HCT116 (cell line): ENCODE results near the gene SLC6A6. TPM values are rescaled to one million over a fixed set of nuclear protein-coding genes. Genes with fewer than 3 reads are reported as not detected.
A peak's percentile ranks its signal among the peaks of the same experiment; 100 is the strongest.

Source experiments
- ATAC-seq: fragments of 200-7000 bp; cut with Tn5 transposase; 2 replicates; pipeline ENCODE4 v1.9.1; 2020; ENCODE audit warnings: mild to moderate bottlenecking, moderate library complexity
- BruUV-seq: library from RNA; stranded (reverse); fragments of 400-500 nt; replicated peaks from 2 replicates; lab custom pipeline; 2021; lab: Mats Ljungman, UMichigan
- CTCF ChIA-PET: fragments of 300-600 bp; sonication (Branson Sonifier 250); formaldehyde crosslinking; loops from one replicate; lab custom pipeline; 2021; ENCODE audit warnings: antibody characterized with exemption; lab: Charles Lee
- POLR2A ChIA-PET: fragments of 300-600, 350-600 bp; sonication (Branson Sonifier 250); formaldehyde crosslinking; loops from one replicate; lab custom pipeline; 2021; ENCODE audit warnings: antibody characterized with exemption; lab: Charles Lee
- RAD21 ChIA-PET, 2 experiments: fragments of 300-600 bp; sonication (Branson Sonifier 250); formaldehyde crosslinking; loops; one replicate each; lab custom pipeline; 2023; ENCODE audit warnings: low total read pairs in 2 of 2; ENCODE audit not compliant: uncharacterized antibody in 2 of 2, unreplicated experiment in 2 of 2, low non-redundant PET in 1 of 2; lab: Charles Lee
- DNase-seq: peaks from one replicate; pipeline ENCODE4 v3.0.0-alpha.2; 2010; ENCODE audit warnings: low read depth, low spot score
- H2AFZ ChIP-seq: fragments of 200-600 bp; shearing (Covaris generic), sonication (generic); 2 replicates; pipeline ENCODE4 v1.6.1; 2017; ENCODE audit warnings: low read depth, mixed run types, mixed read lengths, antibody characterized with exemption, low read length; ENCODE audit not compliant: poor library complexity, severe bottlenecking
- H3K27ac ChIP-seq: 2 replicates; pipeline ENCODE4 v1.5.1; 2012; ENCODE audit warnings: low read depth, low read length
- H3K27me3 ChIP-seq: fragments of 200-600 bp; sonication (generic); 2 replicates; pipeline ENCODE4 v1.6.1; 2016; ENCODE audit warnings: mixed run types, low read length, mixed read lengths; ENCODE audit not compliant: insufficient read depth
- H3K36me3 ChIP-seq, 2 experiments: fragments of 200-500 bp in 1 of 2; fragments of 200-600 bp in 1 of 2; sonication (Bioruptor generic) in 1 of 2; sonication (generic) in 1 of 2; 2 replicates each; pipeline versions ENCODE4 v1.5.1 to v1.6.1; 2014 to 2016; ENCODE audit warnings: low read length in 2 of 2, inconsistent platforms in 1 of 2, mixed read lengths in 1 of 2, mixed run types in 1 of 2; ENCODE audit not compliant: insufficient read depth in 2 of 2, control insufficient read depth in 1 of 2
- H3K4me1 ChIP-seq, 2 experiments: fragments of 200-600 bp in 1 of 2; sonication (generic) in 1 of 2; 2 replicates each; pipeline versions ENCODE4 v1.5.1 to v1.6.1; 2012 to 2017; ENCODE audit warnings: low read length in 2 of 2, inconsistent platforms in 1 of 2, mild to moderate bottlenecking in 1 of 2, mixed read lengths in 1 of 2, mixed run types in 1 of 2, moderate library complexity in 1 of 2; ENCODE audit not compliant: insufficient read depth in 2 of 2, control insufficient read depth in 1 of 2
- H3K4me2 ChIP-seq: fragments of 200-600 bp; sonication (generic); 2 replicates; pipeline ENCODE4 v1.6.1; 2017; ENCODE audit warnings: mixed run types, low read length, mixed read lengths
- H3K4me3 ChIP-seq, 2 experiments: fragments of 200-600 bp in 1 of 2; sonication (generic) in 1 of 2; replicated peaks in 1 of 2; 2 replicates each; pipeline ENCODE4 v1.5.1; 2011 to 2016; ENCODE audit warnings: low read length in 2 of 2, control low read depth in 1 of 2, low read depth in 1 of 2, mild to moderate bottlenecking in 1 of 2, mixed read lengths in 1 of 2, mixed run types in 1 of 2
- H3K79me2 ChIP-seq: fragments of 200-600 bp; sonication (generic); 2 replicates; pipeline ENCODE4 v1.6.1; 2017; ENCODE audit warnings: mild to moderate bottlenecking, mixed run types, low read length, moderate library complexity, mixed read lengths; ENCODE audit not compliant: insufficient read depth
- H3K9ac ChIP-seq: fragments of 200-600 bp; sonication (generic); 2 replicates; pipeline ENCODE4 v1.6.1; 2016; ENCODE audit warnings: low read length, mixed read lengths
- H3K9me2 ChIP-seq: fragments of 200-600 bp; sonication (generic), shearing (Covaris generic); 2 replicates; pipeline ENCODE4 v1.6.1; 2017; ENCODE audit warnings: mixed run types, mild to moderate bottlenecking, moderate library complexity; ENCODE audit not compliant: insufficient read depth
- H3K9me3 ChIP-seq, 2 experiments: fragments of 200-500 bp in 1 of 2; fragments of 200-600 bp in 1 of 2; sonication (Bioruptor generic) in 1 of 2; sonication (generic) in 1 of 2; 2 replicates each; pipeline ENCODE4 v1.6.1; 2014 to 2017; ENCODE audit warnings: low read length in 2 of 2, mixed read lengths in 2 of 2, inconsistent platforms in 1 of 2, low read depth in 1 of 2, mild to moderate bottlenecking in 1 of 2, mixed run types in 1 of 2, moderate library complexity in 1 of 2; ENCODE audit not compliant: control insufficient read depth in 1 of 2, insufficient read depth in 1 of 2
- H4K20me1 ChIP-seq: fragments of 200-600 bp; sonication (generic), shearing (Covaris generic); 2 replicates; pipeline ENCODE4 v1.6.1; 2017; ENCODE audit warnings: mixed run types, mild to moderate bottlenecking, moderate library complexity; ENCODE audit not compliant: insufficient read depth
- CEBPB ChIP-seq: IDR thresholded peaks from 2 replicates; pipeline ENCODE4 v1.6.1; 2012; ENCODE audit warnings: low read depth
- EZH2 ChIP-seq: fragments of 200-600 bp; sonication (generic); IDR thresholded peaks from 2 replicates; pipeline ENCODE4 v1.6.1; 2017; ENCODE audit warnings: antibody characterized with exemption, mixed run types
- EZH2phosphoT487 ChIP-seq: fragments of 200-600 bp; IDR thresholded peaks from 2 replicates; pipeline ENCODE4 v1.6.1; 2018; ENCODE audit warnings: antibody characterized with exemption, borderline replicate concordance
- POLR2A ChIP-seq: IDR thresholded peaks from 2 replicates; pipeline ENCODE4 v1.7.0; 2011; ENCODE audit warnings: borderline replicate concordance; ENCODE audit not compliant: insufficient read depth, insufficient read length; ENCODE audit errors: extremely low read depth
- RAD21 ChIP-seq: IDR thresholded peaks from 2 replicates; pipeline ENCODE4 v1.6.1; 2012; ENCODE audit warnings: low read depth, mild to moderate bottlenecking
- SP1 ChIP-seq: IDR thresholded peaks from 2 replicates; pipeline ENCODE4 v1.6.1; 2012; ENCODE audit warnings: low read depth
- SRF ChIP-seq: IDR thresholded peaks from 2 replicates; pipeline ENCODE4 v1.6.1; 2012; ENCODE audit warnings: low read depth
- YY1 ChIP-seq: IDR thresholded peaks from 2 replicates; pipeline ENCODE4 v1.6.1; 2011; ENCODE audit warnings: low read length, low read depth, moderate library complexity, mild to moderate bottlenecking; ENCODE audit not compliant: insufficient replicate concordance; ENCODE audit errors: extremely low read depth
- ZFX ChIP-seq: fragments of 450-650 bp; IDR thresholded peaks from 2 replicates; pipeline ENCODE4 v1.6.1; 2017
- ZNF274 ChIP-seq: fragments of 200-500 bp; sonication (Bioruptor generic); IDR thresholded peaks from 2 replicates; pipeline ENCODE4 v1.6.1; 2014; ENCODE audit warnings: mild to moderate bottlenecking, low read depth, low read length, inconsistent platforms
- intact Hi-C: fragments of 100-400 bp; cut with micrococcal nuclease; formaldehyde crosslinking; loops from 2 replicates; pipeline ENCODE4 v1.10.0; 2022
- total RNA-seq: library from RNA; stranded (reverse); gene quantifications from one replicate; pipeline ENCODE4 v1.2.1, GENCODE V29; 2021; ENCODE audit not compliant: unreplicated experiment
- TF ChIP-seq, protein P1 (sequence below): IDR thresholded peaks from 2 replicates; pipeline ENCODE4 v1.6.1; 2012

Gene SLC6A6
- total RNA-seq, 1 experiment from 2014 or later, result 36.3 TPM

DNA sequence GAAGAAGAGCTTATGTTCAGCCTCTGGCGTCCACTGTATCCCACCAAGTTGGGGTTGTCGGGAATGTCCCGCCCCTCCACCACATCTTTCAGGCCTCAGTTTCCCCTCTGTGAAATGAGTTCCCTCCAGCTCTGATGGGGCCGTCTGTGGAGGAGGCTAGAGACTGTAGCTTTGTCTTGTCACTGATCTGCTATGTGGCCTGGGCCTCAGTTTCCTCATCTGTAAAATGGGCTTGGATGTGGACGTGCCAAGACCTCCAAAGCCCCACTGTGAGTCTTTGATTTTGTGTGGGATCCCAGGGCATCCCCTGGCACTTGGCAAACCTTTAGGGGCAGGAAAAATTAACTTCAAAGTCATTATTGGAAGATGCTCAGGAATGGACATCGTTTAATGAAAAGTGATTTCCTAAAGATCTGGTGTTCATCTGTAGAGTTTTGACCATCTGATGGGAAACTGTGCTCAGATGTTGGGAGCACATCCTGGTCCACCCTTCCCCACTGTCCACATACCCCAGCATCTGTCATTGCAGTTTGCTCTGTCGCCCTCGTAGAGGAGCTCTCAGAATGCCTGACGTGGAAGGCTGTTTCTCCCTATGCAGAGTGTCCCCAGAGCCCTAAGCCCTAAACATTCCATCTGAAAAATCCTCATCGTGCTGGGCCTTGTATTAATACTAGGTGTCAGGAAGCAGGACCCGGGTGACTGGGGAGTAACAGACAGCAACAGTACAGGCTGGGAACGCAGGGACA lies 28.5 kb downstream of the SLC6A6 start:
- peak overlapping the region; percentile 62 for H3K27ac ChIP-seq
- no peak for DNase-seq
- no TSS peak for BruUV-seq
- H3K4me2 ChIP-seq, result peak overlapping the region; percentile 88
- H2AFZ ChIP-seq, result no peak overlapping the region
- H4K20me1 ChIP-seq, result no peaks in the 10 kb centered on the region
- no peaks in the 10 kb centered on the region for H3K36me3 ChIP-seq
- H3K9me2 ChIP-seq, result no peaks in the 10 kb centered on the region
- H3K9ac ChIP-seq, result peak overlapping the region; percentile 27; the same call in 1 of the 2 replicates
- H3K27me3 ChIP-seq, result no peaks in the 10 kb centered on the region
- ChIA-PET RAD21 (no interaction called here), POLR2A (no interaction called here)
- peaks cover 62% of the 10 kb centered on the region for H3K79me2 ChIP-seq
- H3K4me1 ChIP-seq, result peaks cover 38 to 50% of the 10 kb centered on the region in 2 experiments
- intact Hi-C loops, result no loop called here
- ATAC-seq, result no peak
- TF ChIP-seq ZNF274, result no peak
- TF ChIP-seq, protein P1, sequence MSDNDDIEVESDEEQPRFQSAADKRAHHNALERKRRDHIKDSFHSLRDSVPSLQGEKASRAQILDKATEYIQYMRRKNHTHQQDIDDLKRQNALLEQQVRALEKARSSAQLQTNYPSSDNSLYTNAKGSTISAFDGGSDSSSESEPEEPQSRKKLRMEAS, result no peak
- no peak for TF ChIP-seq POLR2A
- TF ChIP-seq YY1, result no peak
- TF ChIP-seq SRF, result no peak
- TF ChIP-seq SP1, result no peak
- TF ChIP-seq ZFX, result no peak
- no peak for TF ChIP-seq EZH2phosphoT487
- TF ChIP-seq RAD21, result no peak
- TF ChIP-seq EZH2, result no peak
- no peak for TF ChIP-seq CEBPB
- TF ChIP-seq, all 23 proteins: peak for 0
- Histone ChIP-seq H3K4me3 (peak overlapping the region in 1 of 2 experiments; percentile 48; a peak in 1 of 4 replicates), H3K9me3 (no peaks in the 10 kb centered on the region)
- CTCF ChIA-PET, result no interaction called here
